Hepatocyte (in vitro differentiated cells): Measurements from ENCODE around the gene MTHFD1L.

Experiments used
- EZH2 ChIP-seq: fragments of 200-600 bp; sonication (generic); IDR thresholded peaks from 2 replicates; pipeline ENCODE4 v1.6.1; 2016; ENCODE audit warnings: antibody characterized with exemption, mild to moderate bottlenecking, borderline replicate concordance
- EZH2phosphoT487 ChIP-seq: fragments of 200-600 bp; sonication (generic); IDR thresholded peaks from one replicate; pipeline ENCODE4 v1.6.1; 2018; ENCODE audit warnings: antibody characterized with exemption, mild to moderate bottlenecking, low read depth, moderate library complexity; ENCODE audit not compliant: unreplicated experiment, severe bottlenecking
- TF ChIP-seq, protein P1 (sequence below): fragments of 200-600 bp; sonication (generic); IDR thresholded peaks from 2 replicates; pipeline ENCODE4 v1.5.1; 2016; ENCODE audit warnings: antibody characterized with exemption, mild to moderate bottlenecking; ENCODE audit not compliant: poor library complexity

DNA sequence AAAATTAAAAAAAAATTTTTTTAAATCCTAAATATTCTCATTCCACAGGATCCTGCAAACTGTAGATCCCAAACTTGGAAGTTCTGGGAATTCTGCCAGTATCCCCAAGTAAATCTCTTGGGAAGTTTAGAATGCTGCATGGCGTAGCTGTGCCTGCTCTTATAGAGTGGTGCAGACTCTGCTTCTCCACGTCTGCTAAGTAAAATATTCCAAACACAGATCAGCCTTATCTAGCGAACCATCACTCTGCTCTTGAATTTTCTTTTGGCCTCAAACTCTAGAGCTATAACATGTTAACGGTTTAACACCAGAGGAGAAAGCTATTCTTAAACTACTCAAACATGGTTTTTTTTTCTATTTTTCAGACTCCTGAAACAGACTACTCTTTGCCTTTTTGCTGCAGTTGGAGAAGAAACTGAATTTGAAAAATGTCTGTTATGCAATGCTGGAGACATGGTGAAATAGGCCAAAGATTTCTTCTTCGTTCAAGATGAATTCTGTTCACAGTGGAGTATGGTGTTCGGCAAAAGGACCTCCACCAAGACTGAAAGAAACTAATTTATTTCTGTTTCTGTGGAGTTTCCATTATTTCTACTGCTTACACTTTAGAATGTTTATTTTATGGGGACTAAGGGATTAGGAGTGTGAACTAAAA is 235.8 kb downstream of the MTHFD1L start:
- TF ChIP-seq, protein P1, sequence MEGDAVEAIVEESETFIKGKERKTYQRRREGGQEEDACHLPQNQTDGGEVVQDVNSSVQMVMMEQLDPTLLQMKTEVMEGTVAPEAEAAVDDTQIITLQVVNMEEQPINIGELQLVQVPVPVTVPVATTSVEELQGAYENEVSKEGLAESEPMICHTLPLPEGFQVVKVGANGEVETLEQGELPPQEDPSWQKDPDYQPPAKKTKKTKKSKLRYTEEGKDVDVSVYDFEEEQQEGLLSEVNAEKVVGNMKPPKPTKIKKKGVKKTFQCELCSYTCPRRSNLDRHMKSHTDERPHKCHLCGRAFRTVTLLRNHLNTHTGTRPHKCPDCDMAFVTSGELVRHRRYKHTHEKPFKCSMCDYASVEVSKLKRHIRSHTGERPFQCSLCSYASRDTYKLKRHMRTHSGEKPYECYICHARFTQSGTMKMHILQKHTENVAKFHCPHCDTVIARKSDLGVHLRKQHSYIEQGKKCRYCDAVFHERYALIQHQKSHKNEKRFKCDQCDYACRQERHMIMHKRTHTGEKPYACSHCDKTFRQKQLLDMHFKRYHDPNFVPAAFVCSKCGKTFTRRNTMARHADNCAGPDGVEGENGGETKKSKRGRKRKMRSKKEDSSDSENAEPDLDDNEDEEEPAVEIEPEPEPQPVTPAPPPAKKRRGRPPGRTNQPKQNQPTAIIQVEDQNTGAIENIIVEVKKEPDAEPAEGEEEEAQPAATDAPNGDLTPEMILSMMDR = no peak
- no peak for TF ChIP-seq EZH2
- TF ChIP-seq EZH2phosphoT487 = no peak
